GM12864 (cell line): Measurements from ENCODE around the gene CREBZF.
A peak's percentile ranks its signal among the peaks of the same experiment; 100 is the strongest.
"Not testable (repeated sequence)": the region's sequence is repeated elsewhere in the genome, so short reads cannot be mapped to it uniquely, and the experiment has no call there.

Experiments
- DNase-seq: peaks from one replicate; pipeline ENCODE4 v3.0.0-alpha.2; 2011; ENCODE audit warnings: low read depth
- H3K4me3 ChIP-seq: 2 replicates; pipeline ENCODE4 v1.5.1; 2011; ENCODE audit warnings: mild to moderate bottlenecking, low read depth, low read length, control low read depth
- TF ChIP-seq, protein P1 (sequence below): IDR thresholded peaks from 2 replicates; pipeline ENCODE4 v1.5.1; 2011; ENCODE audit warnings: low read depth, mild to moderate bottlenecking, moderate library complexity, low read length, control low read depth, inconsistent platforms; ENCODE audit errors: missing control alignments

CREBZF gene

DNA sequence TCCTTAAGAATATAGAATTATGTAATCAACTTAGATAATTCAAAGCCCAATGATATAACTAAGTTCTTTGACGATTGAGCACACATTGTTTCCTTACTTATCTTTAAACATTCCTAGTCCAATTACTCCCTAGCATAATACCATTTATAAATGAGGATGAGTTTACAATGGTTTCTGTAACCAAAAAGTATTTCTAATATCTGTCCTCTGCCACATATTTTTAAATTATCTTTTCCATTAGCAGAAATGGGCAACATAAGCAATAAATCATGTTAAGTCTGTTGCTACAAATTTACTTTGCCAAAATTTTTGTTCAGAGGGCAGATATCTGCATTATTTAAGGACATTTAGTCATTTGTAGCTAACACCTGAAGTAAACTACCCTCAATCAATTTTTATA lies 6.7 kb downstream of the CREBZF start:
- H3K4me3 ChIP-seq = no peak overlapping the region
- TF ChIP-seq, protein P1, sequence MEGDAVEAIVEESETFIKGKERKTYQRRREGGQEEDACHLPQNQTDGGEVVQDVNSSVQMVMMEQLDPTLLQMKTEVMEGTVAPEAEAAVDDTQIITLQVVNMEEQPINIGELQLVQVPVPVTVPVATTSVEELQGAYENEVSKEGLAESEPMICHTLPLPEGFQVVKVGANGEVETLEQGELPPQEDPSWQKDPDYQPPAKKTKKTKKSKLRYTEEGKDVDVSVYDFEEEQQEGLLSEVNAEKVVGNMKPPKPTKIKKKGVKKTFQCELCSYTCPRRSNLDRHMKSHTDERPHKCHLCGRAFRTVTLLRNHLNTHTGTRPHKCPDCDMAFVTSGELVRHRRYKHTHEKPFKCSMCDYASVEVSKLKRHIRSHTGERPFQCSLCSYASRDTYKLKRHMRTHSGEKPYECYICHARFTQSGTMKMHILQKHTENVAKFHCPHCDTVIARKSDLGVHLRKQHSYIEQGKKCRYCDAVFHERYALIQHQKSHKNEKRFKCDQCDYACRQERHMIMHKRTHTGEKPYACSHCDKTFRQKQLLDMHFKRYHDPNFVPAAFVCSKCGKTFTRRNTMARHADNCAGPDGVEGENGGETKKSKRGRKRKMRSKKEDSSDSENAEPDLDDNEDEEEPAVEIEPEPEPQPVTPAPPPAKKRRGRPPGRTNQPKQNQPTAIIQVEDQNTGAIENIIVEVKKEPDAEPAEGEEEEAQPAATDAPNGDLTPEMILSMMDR = no peak
- DNase-seq = no peak

DNA sequence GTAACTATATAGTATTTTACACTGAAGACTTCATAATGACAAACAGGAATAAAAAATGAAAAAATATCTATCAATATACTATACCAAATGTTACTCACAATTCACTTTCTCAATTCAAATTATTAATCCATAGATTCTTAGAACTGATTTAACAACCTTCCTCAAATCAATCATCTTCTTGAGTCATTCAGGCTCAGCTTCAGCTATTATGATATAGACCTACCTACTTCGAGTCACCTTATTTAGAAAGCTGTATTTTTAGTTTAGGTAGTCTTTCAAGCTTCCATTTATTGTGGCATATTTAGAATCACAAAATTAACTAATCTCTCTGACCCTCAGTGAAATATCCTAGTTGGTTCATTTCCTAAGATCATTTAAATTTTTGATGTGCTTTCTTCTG lies 8.2 kb downstream of the CREBZF start:
- TF ChIP-seq, protein P1 = no peak
- no peak for DNase-seq
- H3K4me3 ChIP-seq = no peak overlapping the region

DNA sequence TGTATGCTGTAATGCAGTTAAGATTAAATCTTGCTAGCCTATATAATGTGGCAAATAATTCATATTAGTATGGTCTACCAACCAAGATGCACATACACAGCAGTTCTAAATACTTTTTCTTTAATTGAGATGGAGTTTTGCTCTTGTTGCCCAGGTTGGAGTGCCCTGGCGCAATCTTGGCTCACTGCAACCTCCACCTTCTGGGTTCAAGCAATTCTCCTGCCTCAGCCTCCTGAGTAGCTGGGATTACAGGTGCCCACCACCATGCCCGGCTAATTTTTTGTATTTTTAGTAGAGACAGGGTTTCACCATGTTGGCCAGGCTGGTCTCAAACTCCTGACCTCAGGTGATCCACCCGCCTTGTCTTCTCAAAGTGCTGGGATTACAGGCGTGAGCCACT lies 10.6 kb downstream of the CREBZF start:
- DNase-seq, H3K4me3 ChIP-seq: not testable (repeated sequence)

DNA sequence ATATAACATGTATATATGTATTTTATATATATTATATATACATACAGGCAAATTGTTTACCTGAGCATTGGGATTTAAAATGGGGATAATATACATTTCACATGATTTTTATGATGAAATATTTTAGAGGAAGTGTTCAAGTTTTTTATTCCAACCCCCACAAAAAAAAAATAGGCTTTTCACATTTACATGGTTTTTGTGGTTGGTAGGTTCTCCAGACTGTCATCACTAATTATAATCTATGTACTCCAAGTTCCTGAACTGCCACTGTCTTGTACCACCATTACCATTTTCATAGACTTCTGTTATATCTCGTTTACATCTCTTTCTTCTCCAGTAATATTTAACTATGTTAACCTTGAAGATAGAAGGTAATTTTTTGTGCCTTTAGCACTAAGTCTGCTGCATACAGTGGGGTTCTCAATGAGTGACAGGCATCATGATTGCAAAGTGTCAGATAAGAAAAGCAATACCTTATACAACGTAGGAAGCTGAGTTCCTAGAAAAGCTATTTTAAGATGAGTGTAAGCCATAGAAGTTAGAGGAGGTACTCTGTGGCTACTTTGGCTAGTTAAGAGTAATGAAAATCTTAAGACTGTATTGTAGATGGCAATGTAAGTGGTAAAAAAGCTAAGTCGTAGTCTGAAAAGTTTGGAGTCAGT lies 12.0 kb downstream of the CREBZF start:
- DNase-seq = no peak
- TF ChIP-seq, protein P1 = no peak
- no peak overlapping the region for H3K4me3 ChIP-seq

DNA sequence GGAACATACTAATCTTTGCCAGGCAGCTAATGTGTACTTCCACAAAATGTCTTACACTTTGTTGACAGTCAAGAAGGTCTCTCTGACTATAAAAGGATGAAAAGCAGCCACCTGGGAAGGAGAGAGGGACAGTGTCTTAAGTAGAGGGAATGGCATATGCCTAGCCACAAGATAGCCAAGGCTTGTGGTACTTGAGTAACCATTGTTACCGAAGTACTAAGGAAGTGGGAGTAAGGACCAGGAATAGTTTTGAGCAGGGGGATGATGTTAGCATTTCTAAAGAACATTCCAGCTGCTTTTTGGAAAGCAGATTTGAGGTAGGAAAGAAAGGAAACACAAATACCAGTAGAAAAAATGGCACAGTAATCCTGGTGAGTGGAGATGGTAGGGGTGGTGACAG lies 13.8 kb downstream of the CREBZF start:
- H3K4me3 ChIP-seq = no peak overlapping the region
- no peak for DNase-seq
- TF ChIP-seq, protein P1 = no peak

DNA sequence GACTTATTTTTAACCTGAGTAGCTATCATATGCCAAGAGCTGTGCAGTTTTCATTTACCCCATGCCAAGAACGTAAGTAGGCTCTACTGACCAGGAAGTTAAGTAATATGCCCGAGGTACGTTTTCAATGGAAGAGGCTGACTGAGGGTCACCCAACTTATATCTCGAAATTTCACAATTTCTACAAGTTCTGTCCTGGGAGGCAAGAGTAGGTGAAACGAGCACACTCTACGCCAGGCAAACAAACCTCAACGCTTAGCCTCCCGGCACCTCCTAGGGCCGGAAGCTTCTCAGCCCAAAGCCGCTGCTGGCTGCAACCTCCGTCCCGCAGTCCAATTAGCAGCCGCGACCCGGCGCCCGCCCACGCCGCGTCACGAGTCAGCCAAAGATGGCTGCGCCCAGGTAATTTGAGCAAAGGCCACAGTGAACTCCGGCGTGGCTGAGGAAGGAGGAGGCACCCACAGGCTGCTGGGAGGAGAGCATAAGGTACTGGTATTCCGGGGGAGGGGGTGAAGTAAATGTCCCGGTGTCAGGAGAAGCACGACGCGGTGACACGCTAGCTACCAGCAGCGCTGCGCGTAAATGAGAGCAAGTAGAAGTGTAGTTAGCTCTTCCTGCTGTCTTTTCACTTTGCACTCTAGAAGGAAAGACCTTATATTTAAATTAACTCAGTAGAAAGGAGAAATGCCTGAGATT lies 17.2 kb downstream of the CREBZF start, which contains the start of gene TMEM126A:
TMEM126A (plus strand) TSS at position 364 of the 696 bp plus-strand sequence. CDS start 2,289 bp downstream, outside the sequence.
- TF ChIP-seq, protein P1 = no peak
- peak within 1 kb of the TSS; percentile 72 for H3K4me3 ChIP-seq
- peak; percentile 69 for DNase-seq

DNA sequence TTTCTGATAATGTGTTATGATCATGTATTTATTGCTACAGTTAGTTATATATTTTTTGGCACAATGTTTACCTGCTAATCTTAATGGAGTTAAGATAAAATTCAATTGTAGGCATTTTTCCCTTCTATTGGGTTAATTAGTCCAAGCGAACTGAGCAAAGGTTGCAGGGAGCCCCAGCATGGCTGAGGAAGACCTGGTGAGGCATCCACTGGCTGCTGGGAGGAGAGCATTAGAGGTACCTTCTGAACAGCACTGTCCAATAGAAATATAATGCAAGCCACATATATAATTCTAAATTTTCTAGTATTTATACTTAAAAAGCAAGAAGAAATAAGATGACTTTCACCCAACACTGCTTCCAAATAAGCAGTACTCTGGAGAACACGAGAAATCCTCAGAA lies 17.9 kb downstream of the CREBZF start:
- TF ChIP-seq, protein P1 = no peak
- peak overlapping the region; percentile 72 for H3K4me3 ChIP-seq
- no peak for DNase-seq
